GM12878 (cell line): ENCODE measurements around the gene METTL8. TPM values are rescaled to one million over a fixed set of nuclear protein-coding genes. Genes with fewer than 3 reads are reported as not detected.
A peak's percentile ranks its signal among the peaks of the same experiment; 100 is the strongest.

ENCODE experiments used
- ATAC-seq: fragments of 200-7000 bp; cut with Tn5 transposase; 3 replicates; pipeline ENCODE4 v1.9.1; 2020; ENCODE audit warnings: mild to moderate bottlenecking, moderate library complexity
- BruUV-seq: library from RNA; stranded (reverse); fragments of 400-500 nt; replicated peaks from 2 replicates; lab custom pipeline; 2021; lab: Mats Ljungman, UMichigan
- CTCF ChIA-PET: fragments of 300-600 bp; sonication (Branson Sonifier 250); formaldehyde crosslinking; extraction: SDS; loops from one replicate; lab custom pipeline; 2021; ENCODE audit warnings: inconsistent platforms; lab: Yijun Ruan, JAX
- POLR2A ChIA-PET: fragments of 350-600 bp; formaldehyde crosslinking; extraction: SDS; loops from one replicate; lab custom pipeline; 2021; ENCODE audit warnings: inconsistent platforms; lab: Charles Lee
- RAD21 ChIA-PET: fragments of 300-600 bp; sonication (Branson Sonifier 250); formaldehyde crosslinking; loops from one replicate; lab custom pipeline; 2023; ENCODE audit warnings: antibody characterized with exemption; ENCODE audit not compliant: unreplicated experiment; lab: Charles Lee
- SMC1A ChIA-PET: fragments of 300-600 bp; sonication (Branson Sonifier 250); formaldehyde crosslinking; loops from one replicate; lab custom pipeline; 2023; ENCODE audit not compliant: unreplicated experiment, uncharacterized antibody; lab: Charles Lee
- DNase-seq: peaks from one replicate; pipeline ENCODE4 v3.0.0-alpha.2; 2011; ENCODE audit warnings: low read depth, low spot score
- FAIRE-seq: peaks from 3 replicates; lab custom pipeline; 2011; peaks lifted over from hg19 to GRCh38; lab: Jason Lieb, UNC
- H2AFZ ChIP-seq: 2 replicates; pipeline ENCODE4 v1.6.0; 2011; ENCODE audit warnings: low read depth, low read length, control low read depth; ENCODE audit not compliant: control insufficient read depth
- H3K27ac ChIP-seq: 2 replicates; pipeline ENCODE4 v1.5.1; 2011; ENCODE audit warnings: control low read depth; ENCODE audit not compliant: control insufficient read depth, insufficient read depth
- H3K27me3 ChIP-seq, 2 experiments: replicated peaks in 1 of 2; 2 replicates each; pipeline versions ENCODE4 v1.6.0 to v1.6.1; 2011; ENCODE audit warnings: low read length in 1 of 2; ENCODE audit not compliant: control insufficient read depth in 2 of 2, insufficient read depth in 2 of 2
- H3K36me3 ChIP-seq, 2 experiments: 2 replicates each; pipeline ENCODE4 v1.5.1; 2011; ENCODE audit warnings: low read length in 1 of 2; ENCODE audit not compliant: control insufficient read depth in 2 of 2, insufficient read depth in 2 of 2
- H3K4me1 ChIP-seq: 2 replicates; pipeline ENCODE4 v1.6.1; 2011; ENCODE audit warnings: mild to moderate bottlenecking, low read length, moderate library complexity, mixed read lengths; ENCODE audit not compliant: control insufficient read depth, insufficient read depth
- H3K4me2 ChIP-seq: 2 replicates; pipeline ENCODE4 v1.6.0; 2011; ENCODE audit warnings: control low read depth; ENCODE audit not compliant: control insufficient read depth, insufficient read depth
- H3K4me3 ChIP-seq: fragments of 200-600 bp; sonication (generic); 2 replicates; pipeline ENCODE4 v1.5.1; 2016
- H3K79me2 ChIP-seq: 2 replicates; pipeline ENCODE4 v1.6.0; 2011; ENCODE audit warnings: low read length; ENCODE audit not compliant: control insufficient read depth, insufficient read depth
- H3K9ac ChIP-seq: 2 replicates; pipeline ENCODE4 v1.8.0; 2011; ENCODE audit warnings: low read length, control low read depth, mixed read lengths; ENCODE audit not compliant: control insufficient read depth, insufficient read depth
- H3K9me3 ChIP-seq: replicated peaks from 3 replicates; pipeline ENCODE4 v1.5.1; 2011; ENCODE audit warnings: mild to moderate bottlenecking, low read length; ENCODE audit not compliant: control insufficient read depth, insufficient read depth
- H4K20me1 ChIP-seq: 2 replicates; pipeline ENCODE4 v1.6.0; 2011; ENCODE audit not compliant: control insufficient read depth, insufficient read depth
- ATF7 ChIP-seq: fragments of 450-650 bp; IDR thresholded peaks from 2 replicates; pipeline ENCODE4 v1.6.1; 2016; ENCODE audit warnings: low read depth, mild to moderate bottlenecking
- BCLAF1 ChIP-seq: fragments of 450-650 bp; IDR thresholded peaks from 2 replicates; pipeline ENCODE4 v1.6.1; 2017; ENCODE audit warnings: antibody characterized with exemption, mild to moderate bottlenecking, moderate library complexity
- BRCA1 ChIP-seq: IDR thresholded peaks from 2 replicates; pipeline ENCODE4 v1.6.1; 2011; ENCODE audit warnings: low read depth, low read length, improper control_type of control experiment
- ESRRA ChIP-seq: IDR thresholded peaks from 2 replicates; pipeline ENCODE4 v1.6.1; 2012; ENCODE audit warnings: mild to moderate bottlenecking, low read length, improper control_type of control experiment
- GABPA ChIP-seq: IDR thresholded peaks from 2 replicates; pipeline ENCODE4 v1.6.1; 2014; ENCODE audit warnings: antibody characterized with exemption, low read depth, mild to moderate bottlenecking, inconsistent platforms
- HCFC1 ChIP-seq: fragments of 150-350 bp; IDR thresholded peaks from 2 replicates; pipeline ENCODE4 v1.6.1; 2014; ENCODE audit warnings: low read length
- HDGF ChIP-seq: fragments of 450-650 bp; IDR thresholded peaks from 2 replicates; pipeline ENCODE4 v1.6.1; 2016; ENCODE audit warnings: antibody characterized with exemption
- NR2F1 ChIP-seq: fragments of 450-650 bp; conservative IDR thresholded peaks from 2 replicates; pipeline ENCODE4 v1.6.1; 2017; ENCODE audit warnings: mild to moderate bottlenecking
- RAD51 ChIP-seq: fragments of 450-650 bp; IDR thresholded peaks from 2 replicates; pipeline ENCODE4 v1.6.1; 2016; ENCODE audit warnings: moderate library complexity, mild to moderate bottlenecking, inconsistent platforms
- SMAD5 ChIP-seq: IDR thresholded peaks from 2 replicates; pipeline ENCODE4 v1.6.1; 2016; ENCODE audit warnings: antibody characterized with exemption, low read depth
- STAT3 ChIP-seq: IDR thresholded peaks from 2 replicates; pipeline ENCODE4 v1.6.1; 2011; ENCODE audit warnings: low read depth, low read length, improper control_type of control experiment
- ZBTB40 ChIP-seq: fragments of 450-650 bp; IDR thresholded peaks from 2 replicates; pipeline ENCODE4 v1.6.1; 2016; ENCODE audit warnings: mild to moderate bottlenecking, moderate library complexity, borderline replicate concordance
- ZNF384 ChIP-seq: IDR thresholded peaks from 2 replicates; pipeline ENCODE4 v1.6.1; 2012; ENCODE audit warnings: low read depth, mild to moderate bottlenecking, low read length, improper control_type of control experiment, borderline replicate concordance
- WGBS: methylation state at CpG from one replicate; pipeline ENCODE4 v1.1.6; 2016; ENCODE audit warnings: low lambda C conversion rate; ENCODE audit not compliant: insufficient replicate concordance, insufficient coverage; ENCODE audit errors: missing lambda C conversion rate; 5-methylcytosine and 5-hydroxymethylcytosine counted together
- in situ Hi-C: fragments of 300-500 bp; cut with MboI; formaldehyde crosslinking; loops from 9 replicates; pipeline ENCODE4 v1.14.3; 2018; ENCODE audit warnings: mixed read lengths
- intact Hi-C: fragments of 100-400 bp; cut with micrococcal nuclease; formaldehyde crosslinking; loops from one replicate; pipeline ENCODE4 v1.14.2; 2022; ENCODE audit not compliant: unreplicated experiment
- polyA plus RNA-seq, 11 experiments: library from polyadenylated mRNA; depleted of rRNA in 4 of 11; unstranded in 6 of 11; stranded (reverse) in 5 of 11; fragments of >200 nt; fragmentation: Nextera tagmentation in 4 of 11; fragmentation: Illumina TruSeq in 1 of 11; extraction: Ambion mirVana in 4 of 11; extraction: Trizol in 1 of 11; gene quantifications; 1 replicate in 1 of 11; 2 replicates in 10 of 11; pipeline versions ENCODE4 v1.2.1 to v1.2.3, GENCODE V29; 2011 to 2016; ENCODE audit warnings: inconsistent platforms in 2 of 11, missing spikeins in 2 of 11, low read depth in 1 of 11
- total RNA-seq, 4 experiments: library from RNA; depleted of rRNA in 3 of 4; stranded (reverse); fragments of >200 nt in 3 of 4; fragmentation: Illumina TruSeq in 1 of 4; extraction: Trizol in 1 of 4; gene quantifications; 2 replicates each; pipeline versions ENCODE4 v1.2.1 to v1.2.3, GENCODE V29; 2013 to 2021

The METTL8 gene
- total and polyA plus RNA-seq, 10 of the 15 experiments (the other 5 are each of a cell fraction or from before 2014, with no cell fraction given) = 30.8 to 96.3 (median 51.5) TPM

- TF ChIP-seq ZBTB40 = no peak
Observed at GRCh38 chr2:171334171-171334570, 99.6 kb downstream of the METTL8 start (continued).

GRCh38 chr2:171330155-171330956 lies 103.4 kb downstream of the METTL8 start:
- Histone ChIP-seq H3K4me3 (no peak overlapping the region), H3K27ac (peak overlapping the region; percentile 59), H3K36me3 (peaks cover 0 to 3% of the 10 kb centered on the region in 2 experiments; a peak in 1 of 4 replicates), H3K4me1 (peaks cover 36% of the 10 kb centered on the region), H2AFZ (peak overlapping the region; percentile 54), H3K9ac (0 out of 2 replicates have a peak overlapping the region, but pooled peaks have one; percentile 30), H3K4me2 (no peak overlapping the region), H3K27me3 (no peaks in the 10 kb centered on the region), H3K79me2 (peaks cover 12% of the 10 kb centered on the region), H3K9me3 (no peaks in the 10 kb centered on the region), H4K20me1 (no peaks in the 10 kb centered on the region)
- FAIRE-seq (no peak), DNase-seq (no peak), ATAC-seq (peak; percentile 25; the same call in 2 of the 3 replicates)
- WGBS = 78% methylated on average over 5 of the region's 5 CpGs
- CTCF ChIA-PET = interaction anchor here (0.6 to 2.1 kb wide), 5 partner anchors 9 to 86 kb away, joined by 3 to 9 read pairs (median 3); no protein-coding TSS in a partner anchor
- POLR2A ChIA-PET = interaction anchor here (0.7 to 1.9 kb wide), 8 partner anchors 10 to 103 kb away, joined by 3 to 9 read pairs (median 4); partner anchors contain the start of genes DCAF17 and METTL8
- RAD21 ChIA-PET = interaction anchor here (0.7 to 14.6 kb wide), 14 partner anchors 8 to 176 kb away, joined by 3 to 215 read pairs (median 4); no protein-coding TSS in a partner anchor
- BruUV-seq = no TSS peak
- TF ChIP-seq NR2F1 (peak; percentile 83), RAD51 (no peak), STAT3 (no peak), HCFC1 (no peak), SMAD5 (no peak), GABPA (no peak), BCLAF1 (no peak), ZNF384 (peak; percentile 65), BRCA1 (no peak), HDGF (no peak), ATF7 (0 out of 2 replicates have a peak, but pooled peaks have one; percentile 17), ESRRA (no peak)
- SMC1A ChIA-PET = interaction anchor here (0.6 to 18.9 kb wide), 11 partner anchors 9 to 172 kb away, joined by 3 to 273 read pairs (median 4); no protein-coding TSS in a partner anchor
- in situ Hi-C loops = no loop called here
- intact Hi-C loops = no loop called here
